Uterus (tissue), 2 donors: Measurements from ENCODE around the gene TSNAX.

ENCODE experiments used
- CTCF ChIP-seq, 4 experiments: fragments of 200-600 bp in 2 of 4; fragments of 450-650 bp in 2 of 4; sonication (generic) in 2 of 4; IDR thresholded peaks; one replicate each; pipeline ENCODE4 v1.5.1; 2016 to 2019; ENCODE audit warnings: antibody characterized with exemption in 4 of 4, mild to moderate bottlenecking in 2 of 4, moderate library complexity in 1 of 4
- POLR2A ChIP-seq, 2 donors: fragments of 450-650 bp; IDR thresholded peaks; one replicate each; pipeline ENCODE4 v1.6.1; 2016; ENCODE audit warnings: antibody characterized with exemption in 2 of 2, mild to moderate bottlenecking in 1 of 2, moderate library complexity in 1 of 2

- TF ChIP-seq CTCF (IDR thresholded peaks at IDR 0.05) (no peak), POLR2A (IDR thresholded peaks at IDR 0.05) (no peak)
These were observed 26.5 kb downstream of the TSNAX start for GRCh38 chr1:231554969-231555368.
